ENCODE data around the gene FCRLB.

GRCh38 chr1:161725908-161726472 is 4.6 kb downstream of the FCRLB start:
- TF ChIP-seq CTCF (IDR thresholded peaks at IDR 0.05) (peak in 3 of 4 experiments; percentile 34 to 46 (median 34)), EP300 (IDR thresholded peaks at IDR 0.05) (no peak), POLR2AphosphoS5 (IDR thresholded peaks at IDR 0.05) (no peak)
